VCaP (cell line): ENCODE measurements around the gene THBS1.
A peak's percentile ranks its signal among the peaks of the same experiment; 100 is the strongest.

Source experiments
- H3K27ac ChIP-seq: fragments of 450-650 bp; 2 replicates; pipeline ENCODE4 v1.5.1; 2017
- CTCF ChIP-seq: fragments of 450-650 bp; conservative IDR thresholded peaks from 2 replicates; pipeline ENCODE4 v1.5.1; 2017; ENCODE audit warnings: mild to moderate bottlenecking, moderate library complexity

The THBS1 gene

DNA sequence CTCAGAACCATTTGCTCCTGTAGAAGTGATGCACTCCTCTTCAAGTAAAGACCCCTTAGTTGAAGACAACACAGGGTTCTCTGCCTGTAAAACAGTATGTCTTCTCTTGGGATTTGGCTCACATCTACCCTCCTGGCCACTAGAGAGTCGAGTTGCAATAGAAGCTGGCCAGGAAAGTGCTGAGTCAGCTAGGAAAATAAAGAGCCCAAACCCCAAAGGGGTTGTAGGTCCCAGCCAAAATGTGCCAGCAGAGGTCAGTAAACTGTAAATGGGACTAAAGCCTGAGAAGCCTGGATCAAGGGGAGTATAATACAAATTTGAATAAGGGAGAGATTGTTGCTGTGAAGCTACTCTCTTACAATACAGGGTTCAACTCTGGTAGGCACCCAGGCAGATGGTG, 37.2 kb upstream of the THBS1 start:
- TF ChIP-seq CTCF = no peak
- no peak overlapping the region for H3K27ac ChIP-seq

DNA sequence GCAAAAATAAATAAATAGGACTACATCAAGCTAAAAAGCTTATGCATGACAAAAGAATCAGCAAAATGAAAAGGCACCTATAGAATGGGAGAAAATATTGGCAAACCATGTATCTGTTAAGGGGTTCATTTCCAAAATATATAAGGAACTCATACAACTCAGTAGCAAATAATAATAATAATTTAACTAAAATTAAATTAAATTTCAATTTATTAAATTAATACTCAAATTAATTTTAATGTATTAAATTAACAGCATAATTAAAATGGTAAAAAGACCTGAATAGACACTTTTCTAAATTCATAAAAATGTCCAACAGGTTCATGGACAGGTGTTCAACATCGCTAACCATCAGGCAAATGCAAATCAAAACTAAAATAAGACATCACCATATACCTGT, 34.0 kb upstream of the THBS1 start:
- TF ChIP-seq CTCF = no peak
- H3K27ac ChIP-seq = no peak overlapping the region

- no peak for TF ChIP-seq CTCF
- no peak overlapping the region for H3K27ac ChIP-seq
These were observed 32.3 kb upstream of the THBS1 start for GRCh38 chr15:39548561-39548960.

- TF ChIP-seq CTCF = no peak
These were observed 31.0 kb upstream of the THBS1 start for GRCh38 chr15:39549912-39550311.

DNA sequence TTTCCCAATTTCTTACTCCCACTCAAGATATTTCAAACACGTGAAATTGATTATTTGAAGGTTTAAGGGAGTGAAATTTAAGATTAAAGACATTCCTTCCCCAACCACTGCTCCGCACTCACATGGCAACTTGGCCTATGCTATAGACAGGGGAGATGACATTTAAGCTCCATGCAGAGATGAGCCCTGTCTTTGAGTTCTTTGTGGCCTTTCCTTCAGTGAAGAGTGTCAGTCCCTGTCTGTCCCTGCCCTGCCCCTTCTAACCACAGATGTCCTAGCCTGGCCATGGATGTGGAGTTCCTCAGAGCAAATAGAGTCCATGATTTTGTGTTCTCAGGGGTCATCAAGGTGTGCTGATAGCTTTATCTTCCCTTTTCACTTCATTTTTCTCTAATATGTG, 29.4 kb upstream of the THBS1 start:
- TF ChIP-seq CTCF = no peak
- H3K27ac ChIP-seq = peak overlapping the region; percentile 96; the same call in 1 of the 2 replicates

More at GRCh38 chr15:39549912-39550311, 31.0 kb upstream of the THBS1 start:
- no peak overlapping the region for H3K27ac ChIP-seq

DNA sequence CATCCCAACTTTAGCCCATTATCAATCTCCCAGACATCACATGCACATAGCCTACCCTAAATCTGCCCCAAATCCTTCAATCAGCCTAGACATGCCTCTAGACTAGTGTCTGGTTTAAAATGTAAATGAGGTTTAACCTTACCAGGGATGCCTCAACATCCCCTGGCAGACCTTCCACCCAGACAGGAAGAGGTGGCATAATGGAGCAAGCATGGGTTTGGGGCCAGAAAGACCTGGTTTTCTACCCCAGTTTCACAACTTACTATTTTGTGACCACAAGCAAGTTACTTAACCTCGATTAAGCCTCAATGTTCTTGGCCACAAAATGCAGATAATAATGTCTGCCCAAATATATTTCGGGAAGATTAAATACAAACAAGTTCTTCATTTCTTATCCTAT, 28.3 kb upstream of the THBS1 start:
- peak overlapping the region; percentile 96 for H3K27ac ChIP-seq
- TF ChIP-seq CTCF = no peak

GRCh38 chr15:39553947-39554693, 26.8 kb upstream of the THBS1 start:
- peak overlapping the region; percentile 96 for H3K27ac ChIP-seq
- TF ChIP-seq CTCF = no peak
